VCaP (cell line): ENCODE measurements around the gene CENPM.

Source experiments
- H3K27ac ChIP-seq: fragments of 450-650 bp; 2 replicates; pipeline ENCODE4 v1.5.1; 2017
- TF ChIP-seq, protein P1 (sequence below): fragments of 450-650 bp; conservative IDR thresholded peaks from 2 replicates; pipeline ENCODE4 v1.5.1; 2017; ENCODE audit warnings: mild to moderate bottlenecking, moderate library complexity

Gene CENPM

DNA sequence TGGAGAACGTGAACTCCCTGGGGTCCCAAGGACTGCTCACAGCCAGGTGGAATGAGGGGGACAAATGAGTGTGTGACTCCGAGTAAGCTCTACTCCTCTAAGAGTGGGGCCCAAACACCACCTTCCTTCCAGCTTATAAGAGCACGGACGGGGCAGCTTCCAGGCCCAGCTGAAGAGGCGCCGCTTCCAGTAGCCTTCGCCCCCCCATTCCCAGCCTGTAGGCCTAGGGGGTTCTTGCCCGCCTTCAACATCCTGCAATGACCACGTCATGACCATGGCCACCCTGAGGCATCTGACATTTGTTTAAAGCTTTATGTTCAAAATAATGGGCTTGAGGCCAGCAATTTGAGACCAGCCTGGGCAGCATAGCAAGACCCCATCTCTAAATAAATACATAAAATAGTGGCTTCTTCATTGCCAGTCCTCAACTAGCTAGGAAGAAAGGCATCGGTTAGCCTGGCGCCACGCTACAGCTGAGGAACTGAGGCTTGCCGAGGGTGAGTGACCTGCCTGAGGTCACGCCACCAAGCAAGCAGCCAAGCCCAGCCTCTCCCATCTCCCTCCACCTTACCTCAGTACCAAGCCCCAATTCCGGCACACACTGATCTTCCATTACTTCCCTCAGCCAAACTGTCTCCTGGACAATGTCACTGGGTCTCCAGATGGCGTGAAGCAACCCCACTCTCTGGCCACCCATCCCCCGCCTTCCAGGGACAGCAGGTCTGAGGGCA is 12.5 kb downstream of the CENPM start:
- TF ChIP-seq, protein P1, sequence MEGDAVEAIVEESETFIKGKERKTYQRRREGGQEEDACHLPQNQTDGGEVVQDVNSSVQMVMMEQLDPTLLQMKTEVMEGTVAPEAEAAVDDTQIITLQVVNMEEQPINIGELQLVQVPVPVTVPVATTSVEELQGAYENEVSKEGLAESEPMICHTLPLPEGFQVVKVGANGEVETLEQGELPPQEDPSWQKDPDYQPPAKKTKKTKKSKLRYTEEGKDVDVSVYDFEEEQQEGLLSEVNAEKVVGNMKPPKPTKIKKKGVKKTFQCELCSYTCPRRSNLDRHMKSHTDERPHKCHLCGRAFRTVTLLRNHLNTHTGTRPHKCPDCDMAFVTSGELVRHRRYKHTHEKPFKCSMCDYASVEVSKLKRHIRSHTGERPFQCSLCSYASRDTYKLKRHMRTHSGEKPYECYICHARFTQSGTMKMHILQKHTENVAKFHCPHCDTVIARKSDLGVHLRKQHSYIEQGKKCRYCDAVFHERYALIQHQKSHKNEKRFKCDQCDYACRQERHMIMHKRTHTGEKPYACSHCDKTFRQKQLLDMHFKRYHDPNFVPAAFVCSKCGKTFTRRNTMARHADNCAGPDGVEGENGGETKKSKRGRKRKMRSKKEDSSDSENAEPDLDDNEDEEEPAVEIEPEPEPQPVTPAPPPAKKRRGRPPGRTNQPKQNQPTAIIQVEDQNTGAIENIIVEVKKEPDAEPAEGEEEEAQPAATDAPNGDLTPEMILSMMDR = no peak
- H3K27ac ChIP-seq = no peak overlapping the region

DNA sequence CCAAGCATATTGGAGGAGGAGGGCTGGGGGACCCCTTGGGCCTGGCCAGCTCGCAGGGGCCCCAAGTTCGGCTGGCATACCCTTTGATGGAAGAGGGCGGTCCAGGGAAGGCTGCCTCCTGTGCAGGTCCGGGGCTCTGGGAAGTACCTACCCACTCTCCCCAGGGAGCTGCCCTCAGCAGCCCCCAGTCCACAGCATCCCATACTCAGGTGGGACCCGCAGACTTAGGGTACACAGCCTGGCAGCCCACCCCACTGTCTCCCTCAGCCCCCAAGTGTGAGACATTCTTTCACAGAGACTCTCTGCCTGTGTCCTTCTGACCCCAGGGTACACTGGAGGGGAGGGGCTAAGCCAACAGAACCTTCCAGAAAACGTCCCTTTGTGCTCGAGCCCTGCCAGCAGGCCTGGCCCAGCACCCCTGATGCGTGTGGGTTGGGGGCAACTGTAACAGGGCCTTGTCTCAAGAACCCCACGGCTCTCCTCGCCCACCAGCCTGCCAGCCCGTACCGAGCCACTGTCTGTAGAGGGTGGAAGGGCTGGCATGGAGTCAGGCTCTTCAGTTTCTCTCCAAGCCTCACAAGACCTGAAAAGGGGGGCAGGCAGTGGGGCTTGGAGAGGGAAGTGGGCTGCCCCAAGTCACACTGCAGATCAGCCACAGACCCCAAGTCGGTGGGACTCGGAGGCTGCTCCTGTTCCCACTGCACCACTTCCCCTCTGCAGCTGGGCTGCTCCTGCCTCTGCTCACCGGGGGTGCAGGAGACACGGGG is 13.4 kb downstream of the CENPM start:
- no peak overlapping the region for H3K27ac ChIP-seq
- TF ChIP-seq, protein P1 = no peak

DNA sequence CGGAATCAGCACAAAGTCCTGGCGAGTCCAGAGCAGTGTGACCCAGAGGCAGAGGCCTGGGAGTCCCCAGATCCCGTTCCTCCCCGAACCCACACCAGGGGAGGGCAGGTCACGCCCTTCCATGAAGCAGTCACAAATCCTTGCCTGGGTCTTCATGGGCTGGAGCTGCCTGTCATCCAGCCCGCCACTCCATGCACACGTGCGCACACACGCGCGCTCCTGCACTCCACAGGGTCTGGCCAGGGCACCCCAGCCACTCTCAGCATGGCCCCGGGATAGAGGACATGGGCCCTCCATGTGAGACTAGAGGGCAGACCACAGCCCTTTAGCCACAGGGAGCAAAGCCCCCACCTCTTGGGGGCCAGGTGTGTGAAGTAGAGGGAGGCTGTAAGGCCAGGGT is 14.6 kb downstream of the CENPM start:
- TF ChIP-seq, protein P1 = no peak
- no peak overlapping the region for H3K27ac ChIP-seq

DNA sequence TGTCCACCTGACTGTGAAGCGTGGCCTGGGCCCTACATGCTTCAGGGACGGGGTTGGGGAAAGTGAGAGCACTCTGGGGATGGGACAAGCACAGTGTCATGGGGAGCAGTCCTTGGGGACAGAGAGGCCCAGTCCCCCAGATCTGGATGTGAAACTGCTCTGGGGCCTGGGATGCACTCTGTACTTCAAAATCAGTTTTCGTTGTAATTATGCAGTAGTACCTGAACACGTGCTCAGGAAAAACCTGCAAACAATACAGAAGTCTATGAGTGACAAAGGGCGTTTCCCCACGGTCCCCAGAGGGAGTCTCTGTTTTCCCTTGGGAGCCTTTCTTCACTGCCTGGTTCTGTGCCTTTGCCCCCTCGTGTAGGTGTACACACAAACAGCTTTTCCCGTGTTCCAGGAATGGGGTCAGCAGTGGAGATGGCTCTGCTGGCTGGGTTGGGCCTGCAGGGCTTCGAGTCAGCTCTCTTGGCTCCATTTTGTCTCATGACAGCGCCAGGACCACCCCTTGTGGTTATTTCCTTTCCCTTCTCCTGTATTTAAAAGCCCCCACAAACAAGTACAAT is 15.2 kb downstream of the CENPM start:
- TF ChIP-seq, protein P1 = no peak
- no peak overlapping the region for H3K27ac ChIP-seq

DNA sequence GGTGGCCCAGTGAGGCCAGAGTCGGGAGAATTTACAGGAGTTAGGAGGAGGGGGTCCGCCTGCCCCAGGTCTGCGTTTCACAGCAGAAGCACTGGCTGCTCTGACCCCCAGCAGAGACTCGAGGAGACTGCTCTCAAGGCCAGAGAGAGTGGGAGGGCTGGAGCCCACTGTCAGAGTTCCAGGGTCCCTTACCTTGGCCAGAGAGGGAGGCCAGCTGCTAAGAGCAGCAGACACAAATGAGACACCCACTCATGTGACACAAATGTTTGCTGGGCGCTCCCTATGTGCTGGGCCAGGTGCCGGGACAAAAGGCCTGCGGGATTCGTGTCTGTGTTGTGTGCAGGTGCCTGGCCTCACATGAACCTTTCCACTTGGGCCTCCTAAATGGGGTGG is 17.5 kb downstream of the CENPM start:
- TF ChIP-seq, protein P1 = no peak
- H3K27ac ChIP-seq = no peak overlapping the region

DNA sequence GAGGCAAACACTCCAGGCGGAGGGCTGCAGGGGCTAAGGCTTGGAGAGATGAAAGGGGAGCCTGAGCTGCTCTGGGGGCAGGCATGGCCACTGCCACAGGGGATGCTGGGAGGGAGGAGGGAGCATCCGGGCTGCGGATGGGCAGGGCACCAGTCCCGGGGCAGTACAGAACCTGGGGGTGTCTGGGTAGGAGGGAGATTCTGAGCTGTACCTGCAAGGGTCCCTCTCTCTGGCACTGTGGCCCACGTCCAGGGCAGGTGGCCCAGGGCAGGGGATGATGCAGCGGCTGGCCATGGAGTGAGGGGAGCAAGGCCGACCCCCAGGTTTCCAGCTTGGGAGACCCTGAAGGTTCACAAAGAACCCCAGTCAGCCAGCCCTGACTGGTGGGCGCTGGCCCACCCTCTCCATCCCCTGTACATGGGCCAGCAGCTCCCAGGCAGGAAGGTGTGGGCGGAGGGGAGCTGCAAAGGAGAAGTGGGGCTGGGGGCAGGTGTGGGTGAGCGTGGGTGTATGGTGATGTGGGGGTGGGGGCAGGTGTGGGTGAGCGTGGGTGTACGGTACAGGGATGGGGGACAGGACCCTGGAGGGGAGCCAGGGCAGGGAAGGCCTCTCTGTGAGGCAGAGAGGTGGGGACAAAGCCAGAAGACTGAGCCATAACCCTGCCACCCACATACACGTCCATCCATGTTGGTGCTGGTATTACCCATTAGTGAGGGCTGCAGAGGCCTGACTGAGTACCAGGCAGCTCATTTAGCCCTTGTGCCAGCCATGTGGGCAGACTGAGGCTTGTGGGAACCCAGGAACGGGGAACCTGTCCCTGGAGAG is 18.1 kb downstream of the CENPM start:
- no peak overlapping the region for H3K27ac ChIP-seq
- TF ChIP-seq, protein P1 = no peak

DNA sequence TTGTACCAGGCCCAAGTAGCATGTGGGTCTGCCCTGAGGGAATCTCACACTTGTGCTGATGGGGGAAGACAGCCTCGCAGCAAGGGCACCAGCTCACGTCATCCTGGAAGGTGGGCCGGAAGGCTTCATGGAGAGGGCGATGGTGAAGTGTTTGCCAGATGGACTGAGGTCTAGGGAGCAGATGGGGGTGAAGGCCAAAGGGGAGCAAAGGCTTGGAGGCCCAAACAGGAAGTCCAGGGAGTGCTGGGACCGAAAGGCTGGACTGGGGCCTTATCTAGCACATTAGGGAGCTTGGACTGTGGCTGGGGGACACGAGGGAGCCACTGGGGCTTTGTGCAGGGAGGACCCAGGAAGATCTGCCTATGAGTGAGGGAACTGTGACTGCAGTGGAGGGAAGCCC is 19.1 kb downstream of the CENPM start:
- TF ChIP-seq, protein P1 = no peak
- no peak overlapping the region for H3K27ac ChIP-seq
